Esophagus muscularis mucosa (tissue), 4 donors: ENCODE data around the gene MUC2. TPM values are rescaled to one million over a fixed set of nuclear protein-coding genes. Genes with fewer than 3 reads are reported as not detected.

Source experiments
- DNase-seq: peaks from one replicate; pipeline ENCODE4 v3.0.0-alpha.2; 2017; ENCODE audit errors: extremely low spot score
- H3K27ac ChIP-seq, 4 donors: fragments of 200-600 bp; sonication (generic); replicated peaks in 1 of 4; 1 replicate in 3 of 4; 2 replicates in 1 of 4; pipeline ENCODE4 v1.5.1; 2016 to 2019; ENCODE audit warnings: mild to moderate bottlenecking in 1 of 4
- H3K27me3 ChIP-seq, 4 donors: fragments of 200-600 bp; sonication (generic); one replicate each; pipeline versions ENCODE4 v1.5.1 to v1.6.0; 2016 to 2019
- H3K36me3 ChIP-seq, 4 donors: fragments of 200-600 bp; sonication (generic); one replicate each; pipeline ENCODE4 v1.5.1; 2016 to 2019
- H3K4me1 ChIP-seq, 4 donors: fragments of 200-600 bp; sonication (generic); one replicate each; pipeline ENCODE4 v1.5.1; 2016 to 2019
- H3K4me3 ChIP-seq, 4 donors: fragments of 200-600 bp; sonication (generic); 1 replicate in 2 of 4; 2 replicates in 2 of 4; pipeline ENCODE4 v1.5.1; 2016 to 2019; ENCODE audit warnings: mild to moderate bottlenecking in 4 of 4, moderate library complexity in 1 of 4
- H3K9me3 ChIP-seq, 4 donors: fragments of 200-600 bp; sonication (generic); 1 replicate in 3 of 4; 2 replicates in 1 of 4; pipeline ENCODE4 v1.5.1; 2016 to 2019
- EP300 ChIP-seq: sonication (generic); formaldehyde crosslinking; IDR thresholded peaks from one replicate; pipeline ENCODE4 v1.6.1; 2017; ENCODE audit warnings: antibody characterized with exemption
- POLR2A ChIP-seq: fragments of 450-650 bp; IDR thresholded peaks from one replicate; pipeline ENCODE4 v1.6.1; 2017; ENCODE audit warnings: antibody characterized with exemption, moderate library complexity, mild to moderate bottlenecking, low read depth
- POLR2AphosphoS5 ChIP-seq, 2 donors: sonication (generic); formaldehyde crosslinking; IDR thresholded peaks; one replicate each; pipeline ENCODE4 v1.6.1; 2017; ENCODE audit warnings: antibody characterized with exemption in 2 of 2
- WGBS: methylation state at CpG from one replicate; pipeline ENCODE4 v1.1.5; 2018; 5-methylcytosine and 5-hydroxymethylcytosine counted together
- intact Hi-C: fragments of 100-400 bp; cut with DNase I; formaldehyde crosslinking; loops from one replicate; pipeline ENCODE4 v1.15.1; 2023
- total RNA-seq, 4 donors: library from RNA; depleted of rRNA; stranded (reverse); fragments of >200 nt; gene quantifications; one replicate each; pipeline versions ENCODE4 v1.1.0 to v1.2.1, GENCODE V29; 2016
- TF ChIP-seq, protein P1 (sequence below), 3 experiments: fragments of 200-600 bp in 2 of 3; fragments of 450-650 bp in 1 of 3; sonication (generic) in 2 of 3; IDR thresholded peaks; one replicate each; pipeline ENCODE4 v1.5.1; 2017 to 2019; ENCODE audit warnings: antibody characterized with exemption in 3 of 3, mild to moderate bottlenecking in 2 of 3, moderate library complexity in 1 of 3

The MUC2 gene
- total RNA-seq, 4 donors from 2014 or later: 0.34 TPM; not detected in 3

DNA sequence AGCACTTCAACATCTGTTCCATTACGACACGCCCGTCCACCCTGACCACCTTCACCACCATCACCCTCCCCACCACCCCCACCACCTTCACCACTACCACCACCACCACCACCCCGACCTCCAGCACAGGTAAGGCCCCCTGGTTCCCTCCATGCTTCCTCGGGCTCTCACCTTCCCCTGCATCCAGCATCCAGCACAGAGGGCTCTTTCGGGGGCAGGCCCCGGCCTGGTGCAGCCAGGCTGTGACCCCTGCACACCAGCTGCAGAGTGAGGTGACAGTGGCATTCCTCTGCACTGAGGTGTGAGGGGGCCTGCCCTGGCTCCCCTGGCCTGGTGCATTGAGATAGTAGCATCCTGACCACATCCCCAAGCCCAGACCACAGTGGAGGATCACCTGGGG is 18.2 kb downstream of the MUC2 start:
- intact Hi-C loops: no loop called here
- no peak overlapping the region for H3K27ac ChIP-seq
- no peaks in the 10 kb centered on the region for H3K9me3 ChIP-seq
- TF ChIP-seq, protein P1, sequence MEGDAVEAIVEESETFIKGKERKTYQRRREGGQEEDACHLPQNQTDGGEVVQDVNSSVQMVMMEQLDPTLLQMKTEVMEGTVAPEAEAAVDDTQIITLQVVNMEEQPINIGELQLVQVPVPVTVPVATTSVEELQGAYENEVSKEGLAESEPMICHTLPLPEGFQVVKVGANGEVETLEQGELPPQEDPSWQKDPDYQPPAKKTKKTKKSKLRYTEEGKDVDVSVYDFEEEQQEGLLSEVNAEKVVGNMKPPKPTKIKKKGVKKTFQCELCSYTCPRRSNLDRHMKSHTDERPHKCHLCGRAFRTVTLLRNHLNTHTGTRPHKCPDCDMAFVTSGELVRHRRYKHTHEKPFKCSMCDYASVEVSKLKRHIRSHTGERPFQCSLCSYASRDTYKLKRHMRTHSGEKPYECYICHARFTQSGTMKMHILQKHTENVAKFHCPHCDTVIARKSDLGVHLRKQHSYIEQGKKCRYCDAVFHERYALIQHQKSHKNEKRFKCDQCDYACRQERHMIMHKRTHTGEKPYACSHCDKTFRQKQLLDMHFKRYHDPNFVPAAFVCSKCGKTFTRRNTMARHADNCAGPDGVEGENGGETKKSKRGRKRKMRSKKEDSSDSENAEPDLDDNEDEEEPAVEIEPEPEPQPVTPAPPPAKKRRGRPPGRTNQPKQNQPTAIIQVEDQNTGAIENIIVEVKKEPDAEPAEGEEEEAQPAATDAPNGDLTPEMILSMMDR (IDR thresholded peaks at IDR 0.05): no peak
- no peak for TF ChIP-seq EP300
- TF ChIP-seq POLR2A: no peak
- TF ChIP-seq POLR2AphosphoS5 (IDR thresholded peaks at IDR 0.05): no peak
- H3K4me3 ChIP-seq: no peak overlapping the region
- no peaks in the 10 kb centered on the region for H3K27me3 ChIP-seq
- H3K36me3 ChIP-seq: no peaks in the 10 kb centered on the region
- WGBS: 85% methylated on average over 5 of the region's 7 CpGs
- DNase-seq: no peak
- no peaks in the 10 kb centered on the region for H3K4me1 ChIP-seq

DNA sequence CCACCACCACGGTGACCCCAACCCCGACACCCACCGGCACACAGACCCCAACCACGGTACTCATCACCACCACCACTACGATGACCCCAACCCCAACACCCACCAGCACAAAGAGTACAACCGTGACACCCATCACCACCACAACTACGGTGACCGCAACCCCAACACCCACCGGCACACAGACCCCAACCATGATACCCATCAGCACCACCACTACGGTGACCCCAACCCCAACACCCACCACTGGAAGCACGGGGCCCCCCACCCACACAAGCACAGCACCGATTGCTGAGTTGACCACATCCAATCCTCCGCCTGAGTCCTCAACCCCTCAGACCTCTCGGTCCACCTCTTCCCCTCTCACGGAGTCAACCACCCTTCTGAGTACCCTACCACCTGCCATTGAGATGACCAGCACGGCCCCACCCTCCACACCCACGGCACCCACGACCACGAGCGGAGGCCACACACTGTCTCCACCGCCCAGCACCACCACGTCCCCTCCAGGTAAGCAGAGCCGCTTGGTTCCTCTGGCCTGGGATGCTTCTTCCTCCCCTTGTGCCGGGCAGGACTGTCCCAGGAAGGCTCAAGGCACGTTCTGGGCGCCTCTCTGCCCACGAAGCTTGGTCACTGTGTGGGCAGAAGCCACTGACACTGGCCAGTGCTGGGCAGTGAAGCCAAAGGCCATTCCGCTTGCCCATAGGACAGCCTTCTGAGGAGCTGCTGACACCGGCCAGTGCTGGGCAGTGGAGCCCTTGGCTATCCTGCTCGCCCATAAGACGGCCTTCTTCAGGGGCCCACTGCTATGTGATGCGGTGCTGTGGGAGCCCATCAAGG is 25.1 kb downstream of the MUC2 start:
- H3K4me3 ChIP-seq: no peak overlapping the region
- DNase-seq: no peak
- intact Hi-C loops: no loop called here

DNA sequence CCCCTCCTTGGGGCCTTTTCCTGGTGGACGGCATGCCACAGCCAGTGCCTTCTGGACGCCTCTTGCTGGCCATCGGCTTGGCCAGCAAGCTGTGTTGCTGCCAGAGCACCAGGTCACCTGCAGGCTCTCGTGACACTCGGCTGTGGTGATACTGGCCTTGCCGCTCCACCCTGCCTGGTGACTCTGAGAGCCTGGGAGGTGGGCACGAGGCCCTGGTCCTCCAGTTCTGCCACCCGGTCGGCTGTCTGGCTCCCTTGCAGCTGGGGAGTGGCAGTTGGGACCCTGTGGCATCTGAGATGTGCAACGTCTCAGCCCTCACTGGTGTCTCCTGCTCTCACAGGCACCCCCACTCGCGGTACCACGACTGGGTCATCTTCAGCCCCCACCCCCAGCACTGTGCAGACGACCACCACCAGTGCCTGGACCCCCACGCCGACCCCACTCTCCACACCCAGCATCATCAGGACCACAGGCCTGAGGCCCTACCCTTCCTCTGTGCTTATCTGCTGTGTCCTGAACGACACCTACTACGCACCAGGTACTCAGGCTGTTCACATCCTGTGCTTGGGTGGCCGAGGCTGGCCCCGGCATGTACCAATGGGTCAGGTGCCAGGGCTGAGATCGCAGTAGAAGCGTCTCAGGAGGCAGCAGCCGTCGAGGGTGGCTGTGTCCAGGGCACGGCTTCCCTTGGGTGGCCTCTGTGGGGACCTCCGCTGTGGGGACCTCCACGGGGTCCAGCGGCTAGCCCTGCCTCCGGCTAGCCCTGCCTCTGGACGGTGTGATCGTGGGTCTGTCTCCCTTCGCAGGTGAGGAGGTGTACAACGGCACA is 26.0 kb downstream of the MUC2 start:
- no peak for DNase-seq
- Histone ChIP-seq H3K9me3 (no peaks in the 10 kb centered on the region), H3K27me3 (peaks cover 0 to 6% (median 0%) of the 10 kb centered on the region in 4 donors), H3K4me1 (no peaks in the 10 kb centered on the region), H3K36me3 (no peaks in the 10 kb centered on the region), H3K4me3 (no peak overlapping the region), H3K27ac (no peak overlapping the region)
- intact Hi-C loops: no loop called here
- WGBS: 87% methylated on average over 22 of the region's 33 CpGs
- TF ChIP-seq, protein P1 (IDR thresholded peaks at IDR 0.05): no peak
- no peak for TF ChIP-seq POLR2AphosphoS5 (IDR thresholded peaks at IDR 0.05)
- TF ChIP-seq EP300: no peak
- TF ChIP-seq POLR2A: no peak

More for the DNA sequence above, 25.1 kb downstream of the MUC2 start:
- H3K27me3 ChIP-seq: peaks cover 0 to 4% (median 0%) of the 10 kb centered on the region in 4 donors
- H3K27ac ChIP-seq: no peak overlapping the region
- WGBS: 97% methylated on average over 22 of the region's 32 CpGs
- H3K4me1 ChIP-seq: no peaks in the 10 kb centered on the region
- no peaks in the 10 kb centered on the region for H3K36me3 ChIP-seq
- no peak for TF ChIP-seq EP300
- TF ChIP-seq, protein P1 (IDR thresholded peaks at IDR 0.05): no peak
- TF ChIP-seq POLR2A: no peak
- no peak for TF ChIP-seq POLR2AphosphoS5 (IDR thresholded peaks at IDR 0.05)
- no peaks in the 10 kb centered on the region for H3K9me3 ChIP-seq

DNA sequence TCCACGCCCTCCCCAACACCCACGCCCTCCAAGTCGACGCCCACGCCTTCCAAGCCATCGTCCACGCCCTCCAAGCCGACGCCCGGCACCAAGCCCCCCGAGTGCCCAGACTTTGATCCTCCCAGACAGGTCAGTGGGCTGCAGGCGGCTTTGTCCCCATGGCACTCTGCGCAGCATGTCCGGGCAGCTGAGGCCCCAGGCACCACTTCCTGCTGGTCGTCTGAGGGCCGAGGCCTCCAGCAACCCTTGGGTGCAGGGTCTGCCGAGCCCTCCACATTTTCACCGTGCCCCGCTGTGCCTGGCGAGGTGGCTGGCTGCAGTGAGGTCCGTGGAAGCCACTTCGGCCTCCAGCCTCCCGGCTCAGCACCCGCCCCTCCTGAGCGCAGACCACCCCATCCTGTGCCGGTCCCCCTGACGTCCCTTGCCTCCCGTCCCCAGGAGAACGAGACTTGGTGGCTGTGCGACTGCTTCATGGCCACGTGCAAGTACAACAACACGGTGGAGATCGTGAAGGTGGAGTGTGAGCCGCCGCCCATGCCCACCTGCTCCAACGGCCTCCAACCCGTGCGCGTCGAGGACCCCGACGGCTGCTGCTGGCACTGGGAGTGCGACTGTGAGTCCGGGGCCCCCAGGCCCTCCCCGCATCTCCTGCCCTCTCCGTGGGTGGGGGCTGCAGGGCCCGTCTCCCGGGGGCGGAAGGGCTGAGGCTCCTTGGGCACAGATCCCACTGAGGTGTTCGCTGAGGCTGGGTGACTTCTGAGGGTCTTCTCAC is 26.8 kb downstream of the MUC2 start:
- TF ChIP-seq EP300 (no peak), POLR2AphosphoS5 (IDR thresholded peaks at IDR 0.05) (no peak)
- TF ChIP-seq, protein P1 (IDR thresholded peaks at IDR 0.05): no peak
- Histone ChIP-seq H3K9me3 (no peaks in the 10 kb centered on the region), H3K4me1 (no peaks in the 10 kb centered on the region), H3K27me3 (peaks cover 0 to 7% (median 0%) of the 10 kb centered on the region in 4 donors), H3K27ac (no peak overlapping the region), H3K4me3 (no peak overlapping the region), H3K36me3 (no peaks in the 10 kb centered on the region)
- intact Hi-C loops: no loop called here
- WGBS: 89% methylated on average over 38 of the region's 50 CpGs
- DNase-seq: no peak
